NK-92 treated with Interleukin-12 subunit alpha and Interleukin-12 subunit beta, amount 100 ng/mL, for 24 hours (cell line): ENCODE data around the gene GRIK4.
"Not testable (repeated sequence)": the region's sequence is repeated elsewhere in the genome, so short reads cannot be mapped to it uniquely, and the experiment has no call there.

ENCODE experiments used
- DNase-seq: peaks from one replicate; lab custom pipeline; 2025; lab: John Stamatoyannopoulos, UW

Gene GRIK4

GRCh38 chr11:120511116-120511819 lies at the start of gene GRIK4:
GRIK4 (plus strand) TSS chr11:120511748; CDS start chr11:120660319, 148,571 bp downstream.
- DNase-seq: peak; percentile 42

GRCh38 chr11:120462825-120463224 lies 48.7 kb upstream of the GRIK4 start:
- DNase-seq: no peak

GRCh38 chr11:120465921-120466534 lies 45.5 kb upstream of the GRIK4 start:
- DNase-seq: no peak

GRCh38 chr11:120467627-120468026 lies 43.9 kb upstream of the GRIK4 start:
- no peak for DNase-seq

GRCh38 chr11:120471131-120471530 lies 40.4 kb upstream of the GRIK4 start:
- no peak for DNase-seq

GRCh38 chr11:120471994-120472393 lies 39.6 kb upstream of the GRIK4 start:
- no peak for DNase-seq

GRCh38 chr11:120473503-120473902 lies 38.0 kb upstream of the GRIK4 start:
- DNase-seq: no peak

- DNase-seq: no peak
Observed at GRCh38 chr11:120482149-120482548, 29.4 kb upstream of the GRIK4 start.

GRCh38 chr11:120484722-120485121 lies 26.8 kb upstream of the GRIK4 start:
- DNase-seq: no peak

GRCh38 chr11:120486138-120486537 lies 25.4 kb upstream of the GRIK4 start:
- no peak for DNase-seq

- DNase-seq: no peak
Observed at GRCh38 chr11:120489799-120490198, 21.7 kb upstream of the GRIK4 start.

- no peak for DNase-seq
Observed at GRCh38 chr11:120492486-120492885, 19.1 kb upstream of the GRIK4 start.

- no peak for DNase-seq
Observed at GRCh38 chr11:120494595-120494994, 17.0 kb upstream of the GRIK4 start.

GRCh38 chr11:120499088-120499487 lies 12.5 kb upstream of the GRIK4 start:
- DNase-seq: no peak

- no peak for DNase-seq
Observed at GRCh38 chr11:120499859-120500258, 11.7 kb upstream of the GRIK4 start.

- no peak for DNase-seq
Observed at GRCh38 chr11:120500414-120501071, 11.0 kb upstream of the GRIK4 start.

- no peak for DNase-seq
Observed at GRCh38 chr11:120501440-120501839, 10.1 kb upstream of the GRIK4 start.

- DNase-seq: no peak
Observed at GRCh38 chr11:120501976-120502755, 9.4 kb upstream of the GRIK4 start.

- not testable (repeated sequence) for DNase-seq
Observed at GRCh38 chr11:120503529-120503928, 8.0 kb upstream of the GRIK4 start.

GRCh38 chr11:120505801-120506425 lies 5.6 kb upstream of the GRIK4 start:
- DNase-seq: no peak

- no peak for DNase-seq
Observed at GRCh38 chr11:120509346-120510053, 2.0 kb upstream of the GRIK4 start.
